K562 (cell line): ENCODE data around the gene TCF3. TPM values are rescaled to one million over a fixed set of nuclear protein-coding genes. Genes with fewer than 3 reads are reported as not detected.
A peak's percentile ranks its signal among the peaks of the same experiment; 100 is the strongest.

Source experiments
- ATAC-seq: fragments of 200-7000 bp; cut with Tn5 transposase; 3 replicates; pipeline ENCODE4 v1.9.1; 2020; ENCODE audit warnings: moderate library complexity
- BruUV-seq: library from RNA; stranded (reverse); fragments of 400-500 nt; replicated peaks from 2 replicates; lab custom pipeline; 2021; lab: Mats Ljungman, UMichigan
- CTCF ChIA-PET: fragments of 300-600 bp; formaldehyde crosslinking; extraction: SDS; loops from one replicate; lab custom pipeline; 2021; ENCODE audit warnings: low intra/inter-chr PET ratio; lab: Yijun Ruan, JAX
- POLR2A ChIA-PET: fragments of 300-600, 350-650 bp; sonication (Branson Sonifier 250); formaldehyde crosslinking; extraction: SDS; loops from one replicate; lab custom pipeline; 2021; ENCODE audit warnings: antibody characterized with exemption, inconsistent platforms; lab: Yijun Ruan, JAX
- DNase-seq, 4 experiments: peaks; one replicate each; pipeline versions ENCODE4 v3.0.0 to v3.0.0-alpha.2; 2011 to 2018; ENCODE audit warnings: low spot score in 3 of 4, mixed read lengths in 3 of 4; ENCODE audit errors: extremely low read depth in 1 of 4
- FAIRE-seq: peaks from 2 replicates; lab custom pipeline; 2011; peaks lifted over from hg19 to GRCh38; lab: Jason Lieb, UNC
- H2AFZ ChIP-seq: 2 replicates; pipeline ENCODE4 v1.6.0; 2011; ENCODE audit warnings: low read depth, low read length, control low read depth, inconsistent platforms
- H3K27ac ChIP-seq: fragments of 200-600 bp; 3 replicates; pipeline ENCODE4 v1.8.0; 2011; ENCODE audit warnings: low read depth, mild to moderate bottlenecking, control low read depth, inconsistent platforms, low read length, moderate library complexity, mixed read lengths; ENCODE audit errors: extremely low read depth
- H3K27me3 ChIP-seq, 2 experiments: fragments of 300-600 bp in 1 of 2; 2 replicates in 1 of 2; 3 replicates in 1 of 2; pipeline versions ENCODE4 v1.6.0 to v1.8.0; 2011; ENCODE audit warnings: inconsistent platforms in 2 of 2, low read length in 2 of 2, mild to moderate bottlenecking in 1 of 2, mixed read lengths in 1 of 2, moderate library complexity in 1 of 2; ENCODE audit not compliant: control insufficient read depth in 2 of 2, insufficient read depth in 2 of 2
- H3K36me3 ChIP-seq: fragments of 300-600 bp; 3 replicates; pipeline ENCODE4 v1.8.0; 2011; ENCODE audit warnings: mild to moderate bottlenecking, low read length, inconsistent platforms; ENCODE audit not compliant: control insufficient read depth, insufficient read depth
- H3K4me1 ChIP-seq, 2 experiments: fragments of 200-600 bp in 1 of 2; replicated peaks in 1 of 2; 2 replicates in 1 of 2; 3 replicates in 1 of 2; pipeline versions ENCODE4 v1.5.1 to v1.8.0; 2011; ENCODE audit warnings: inconsistent platforms in 2 of 2, low read length in 2 of 2, mild to moderate bottlenecking in 1 of 2, mixed read lengths in 1 of 2, moderate library complexity in 1 of 2; ENCODE audit not compliant: control insufficient read depth in 2 of 2, insufficient read depth in 2 of 2
- H3K4me2 ChIP-seq: 2 replicates; pipeline ENCODE4 v1.6.1; 2011; ENCODE audit warnings: low read length, control low read depth, inconsistent platforms, mixed read lengths; ENCODE audit not compliant: insufficient read depth
- H3K4me3 ChIP-seq: fragments of 200-600 bp; sonication (generic), shearing (Covaris generic); 2 replicates; pipeline ENCODE4 v1.5.1; 2016; ENCODE audit warnings: control low read depth, inconsistent platforms
- H3K79me2 ChIP-seq: fragments of 200-600 bp; 3 replicates; pipeline ENCODE4 v1.8.0; 2011; ENCODE audit warnings: low read length, inconsistent platforms; ENCODE audit not compliant: control insufficient read depth, insufficient read depth
- H3K9ac ChIP-seq, 2 experiments: 2 replicates each; pipeline versions ENCODE4 v1.6.0 to v1.6.1; 2011; ENCODE audit warnings: low read depth in 2 of 2, low read length in 2 of 2, control low read depth in 1 of 2, inconsistent platforms in 1 of 2, mild to moderate bottlenecking in 1 of 2, mixed read lengths in 1 of 2; ENCODE audit not compliant: insufficient read depth in 1 of 2
- H3K9me1 ChIP-seq: one replicate; pipeline ENCODE4 v1.6.0; 2011; ENCODE audit warnings: inconsistent platforms, mild to moderate bottlenecking, low read length, moderate library complexity; ENCODE audit not compliant: control insufficient read depth, insufficient read depth
- H3K9me3 ChIP-seq: replicated peaks from 2 replicates; pipeline ENCODE4 v1.5.1; 2011; ENCODE audit warnings: low read depth, low read length, inconsistent platforms; ENCODE audit not compliant: control insufficient read depth, insufficient read depth
- H4K20me1 ChIP-seq: replicated peaks from 2 replicates; pipeline ENCODE4 v1.6.1; 2011; ENCODE audit warnings: low read length, inconsistent platforms, mixed read lengths; ENCODE audit not compliant: control insufficient read depth, insufficient read depth
- ARID2 ChIP-seq: fragments of 450-650 bp; IDR thresholded peaks from 2 replicates; pipeline ENCODE4 v1.6.1; 2017; ENCODE audit warnings: antibody characterized with exemption, mild to moderate bottlenecking
- BHLHE40 ChIP-seq: IDR thresholded peaks from 2 replicates; pipeline ENCODE4 v1.6.1; 2011; ENCODE audit warnings: low read length, improper control_type of control experiment
- CBX2 ChIP-seq: fragments of 200-600 bp; sonication (generic); IDR thresholded peaks from one replicate; pipeline ENCODE4 v1.6.1; 2012; ENCODE audit warnings: mild to moderate bottlenecking, low read length, inconsistent platforms; ENCODE audit not compliant: insufficient read depth, poor library complexity, severe bottlenecking
- DPF2 ChIP-seq: fragments of 450-650 bp; IDR thresholded peaks from 2 replicates; pipeline ENCODE4 v1.6.1; 2016
- EWSR1 ChIP-seq: fragments of 450-650 bp; IDR thresholded peaks from 2 replicates; pipeline ENCODE4 v1.6.1; 2018; ENCODE audit warnings: borderline replicate concordance, mild to moderate bottlenecking, low read depth, moderate library complexity; ENCODE audit not compliant: partially characterized antibody
- FUS ChIP-seq: fragments of 200-400 bp; formaldehyde crosslinking; optimal IDR thresholded peaks from 2 replicates; pipeline ENCODE3; 2017; ENCODE audit warnings: low read depth, low read length
- HLTF ChIP-seq: fragments of 450-650 bp; IDR thresholded peaks from 2 replicates; pipeline ENCODE4 v1.6.1; 2016
- KLF16 ChIP-seq: IDR thresholded peaks from 2 replicates; pipeline ENCODE4 v1.6.1; 2016; ENCODE audit warnings: antibody characterized with exemption
- LARP7 ChIP-seq: fragments of 450-650 bp; IDR thresholded peaks from 2 replicates; pipeline ENCODE4 v1.6.1; 2016
- ZFP36 ChIP-seq: fragments of 150-350 bp; IDR thresholded peaks from 2 replicates; pipeline ENCODE4 v1.6.1; 2018; ENCODE audit warnings: low read length, low read depth; ENCODE audit not compliant: partially characterized antibody
- ZNF512 ChIP-seq: IDR thresholded peaks from 2 replicates; pipeline ENCODE4 v1.6.1; 2016; ENCODE audit warnings: missing genetic modification characterization, missing compliant biosample characterization
- ZNF695 ChIP-seq: fragments of 450-650 bp; formaldehyde crosslinking; IDR thresholded peaks from 2 replicates; pipeline ENCODE4 v1.4.0; 2020; ENCODE audit warnings: mild to moderate bottlenecking, moderate library complexity
- WGBS: fragments of 100-300 bp; shearing (Covaris generic); methylation state at CpG from one replicate; pipeline ENCODE4 v1.1.6; 2016; ENCODE audit warnings: low coverage, mixed read lengths; ENCODE audit not compliant: insufficient coverage; ENCODE audit errors: missing lambda C conversion rate; 5-methylcytosine and 5-hydroxymethylcytosine counted together
- in situ Hi-C: fragments of 300-500 bp; cut with MboI; formaldehyde crosslinking; loops from 4 replicates; pipeline ENCODE4 v1.15.0; 2018; ENCODE audit warnings: inconsistent platforms, mixed read lengths
- intact Hi-C: fragments of 100-400 bp; cut with micrococcal nuclease; formaldehyde crosslinking; loops from 2 replicates; pipeline ENCODE4 v1.14.2; 2022
- polyA plus RNA-seq, 8 experiments: library from polyadenylated mRNA; depleted of rRNA in 4 of 8; stranded (reverse) in 5 of 8; unstranded in 3 of 8; fragments of >200 nt; fragmentation: Nextera tagmentation in 2 of 8; fragmentation: Illumina TruSeq in 1 of 8; extraction: Ambion mirVana in 2 of 8; extraction: Trizol in 1 of 8; gene quantifications; 2 replicates each; pipeline versions ENCODE4 v1.2.1 to v1.2.3, GENCODE V29; 2011 to 2014; ENCODE audit warnings: inconsistent platforms in 1 of 8, missing spikeins in 1 of 8
- total RNA-seq, 7 experiments: library from RNA; depleted of rRNA in 6 of 7; stranded (reverse); fragments of >200 nt in 6 of 7; fragmentation: Illumina TruSeq in 2 of 7; extraction: Trizol in 2 of 7; gene quantifications; 2 replicates each; pipeline versions ENCODE4 v1.2.1 to v1.2.3, GENCODE V29; 2011 to 2021; ENCODE audit warnings: low replicate concordance in 1 of 7
- TF ChIP-seq, protein P1 (sequence below): sonication (generic); formaldehyde crosslinking; IDR thresholded peaks from 2 replicates; pipeline ENCODE4 v1.8.0; 2023; ENCODE audit warnings: mild to moderate bottlenecking, missing genetic modification reagents
- TF ChIP-seq, protein P2 (sequence below), 2 experiments: fragments of 450-650 bp; IDR thresholded peaks; 2 replicates each; pipeline ENCODE4 v1.6.1; 2016
- TF ChIP-seq, protein P3 (sequence below): fragments of 200-800 bp; sonication (Bioruptor generic); IDR thresholded peaks from 2 replicates; pipeline ENCODE4 v1.6.1; 2017; ENCODE audit warnings: missing genetic modification characterization, missing compliant biosample characterization

Gene TCF3
- total and polyA plus RNA-seq, 9 of the 15 experiments (the other 6 are each of a cell fraction or from before 2014, with no cell fraction given): 5.6 to 259 (median 84.0) TPM

- BruUV-seq: no TSS peak
- no peak overlapping the region for H3K27ac ChIP-seq
- H3K4me2 ChIP-seq: no peak overlapping the region
- ChIA-PET POLR2A (no interaction called here), CTCF (interaction anchor here (0.6 kb wide), 1 partner anchor 155 kb away, joined by 3 read pairs; no protein-coding TSS in a partner anchor)
- H4K20me1 ChIP-seq: no peaks in the 10 kb centered on the region
- WGBS: 14% methylated on average over 2 of the region's 2 CpGs
- no peaks in the 10 kb centered on the region; the same call in 2 of the 3 replicates for H3K36me3 ChIP-seq
- H3K27me3 ChIP-seq: no peaks in the 10 kb centered on the region
- no peaks in the 10 kb centered on the region for H3K9me3 ChIP-seq
- in situ Hi-C loops (no loop called here), intact Hi-C loops (no loop called here)
- peak overlapping the region in 1 of 2 experiments; percentile 82; a peak in 2 of 4 replicates for H3K9ac ChIP-seq
- H3K9me1 ChIP-seq: peaks cover 4% of the 10 kb centered on the region
- H3K4me1 ChIP-seq: peaks cover 10 to 52% of the 10 kb centered on the region in 2 experiments; a peak in 4 of 5 replicates
- no peak overlapping the region for H3K4me3 ChIP-seq
- H3K79me2 ChIP-seq: no peaks in the 10 kb centered on the region
- no peak for ATAC-seq
- FAIRE-seq: peak; percentile 90
- DNase-seq: no peak
- peak overlapping the region; percentile 57 for H2AFZ ChIP-seq
- TF ChIP-seq ZNF512 (tag) (peak; percentile 28), HLTF (no peak), ZNF695 (CRISPR knock-in tag) (no peak), LARP7 (peak; percentile 64; the same call in 1 of the 2 replicates), DPF2 (peak; percentile 22; the same call in 1 of the 2 replicates), ARID2 (0 out of 2 replicates have a peak, but pooled peaks have one; percentile 9), CBX2 (no peak), KLF16 (no peak), ZFP36 (no peak), BHLHE40 (no peak), EWSR1 (no peak), FUS (no peak)
- TF ChIP-seq, protein P1, sequence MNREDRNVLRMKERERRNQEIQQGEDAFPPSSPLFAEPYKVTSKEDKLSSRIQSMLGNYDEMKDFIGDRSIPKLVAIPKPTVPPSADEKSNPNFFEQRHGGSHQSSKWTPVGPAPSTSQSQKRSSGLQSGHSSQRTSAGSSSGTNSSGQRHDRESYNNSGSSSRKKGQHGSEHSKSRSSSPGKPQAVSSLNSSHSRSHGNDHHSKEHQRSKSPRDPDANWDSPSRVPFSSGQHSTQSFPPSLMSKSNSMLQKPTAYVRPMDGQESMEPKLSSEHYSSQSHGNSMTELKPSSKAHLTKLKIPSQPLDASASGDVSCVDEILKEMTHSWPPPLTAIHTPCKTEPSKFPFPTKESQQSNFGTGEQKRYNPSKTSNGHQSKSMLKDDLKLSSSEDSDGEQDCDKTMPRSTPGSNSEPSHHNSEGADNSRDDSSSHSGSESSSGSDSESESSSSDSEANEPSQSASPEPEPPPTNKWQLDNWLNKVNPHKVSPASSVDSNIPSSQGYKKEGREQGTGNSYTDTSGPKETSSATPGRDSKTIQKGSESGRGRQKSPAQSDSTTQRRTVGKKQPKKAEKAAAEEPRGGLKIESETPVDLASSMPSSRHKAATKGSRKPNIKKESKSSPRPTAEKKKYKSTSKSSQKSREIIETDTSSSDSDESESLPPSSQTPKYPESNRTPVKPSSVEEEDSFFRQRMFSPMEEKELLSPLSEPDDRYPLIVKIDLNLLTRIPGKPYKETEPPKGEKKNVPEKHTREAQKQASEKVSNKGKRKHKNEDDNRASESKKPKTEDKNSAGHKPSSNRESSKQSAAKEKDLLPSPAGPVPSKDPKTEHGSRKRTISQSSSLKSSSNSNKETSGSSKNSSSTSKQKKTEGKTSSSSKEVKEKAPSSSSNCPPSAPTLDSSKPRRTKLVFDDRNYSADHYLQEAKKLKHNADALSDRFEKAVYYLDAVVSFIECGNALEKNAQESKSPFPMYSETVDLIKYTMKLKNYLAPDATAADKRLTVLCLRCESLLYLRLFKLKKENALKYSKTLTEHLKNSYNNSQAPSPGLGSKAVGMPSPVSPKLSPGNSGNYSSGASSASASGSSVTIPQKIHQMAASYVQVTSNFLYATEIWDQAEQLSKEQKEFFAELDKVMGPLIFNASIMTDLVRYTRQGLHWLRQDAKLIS (CRISPR knock-in tag): no peak
- TF ChIP-seq, protein P2, sequence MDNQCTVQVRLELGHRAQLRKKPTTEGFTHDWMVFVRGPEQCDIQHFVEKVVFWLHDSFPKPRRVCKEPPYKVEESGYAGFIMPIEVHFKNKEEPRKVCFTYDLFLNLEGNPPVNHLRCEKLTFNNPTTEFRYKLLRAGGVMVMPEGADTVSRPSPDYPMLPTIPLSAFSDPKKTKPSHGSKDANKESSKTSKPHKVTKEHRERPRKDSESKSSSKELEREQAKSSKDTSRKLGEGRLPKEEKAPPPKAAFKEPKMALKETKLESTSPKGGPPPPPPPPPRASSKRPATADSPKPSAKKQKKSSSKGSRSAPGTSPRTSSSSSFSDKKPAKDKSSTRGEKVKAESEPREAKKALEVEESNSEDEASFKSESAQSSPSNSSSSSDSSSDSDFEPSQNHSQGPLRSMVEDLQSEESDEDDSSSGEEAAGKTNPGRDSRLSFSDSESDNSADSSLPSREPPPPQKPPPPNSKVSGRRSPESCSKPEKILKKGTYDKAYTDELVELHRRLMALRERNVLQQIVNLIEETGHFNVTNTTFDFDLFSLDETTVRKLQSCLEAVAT (IDR thresholded peaks at IDR 0.05): 0 out of 4 replicates have a peak, but pooled peaks of 1 of the 2 experiments have one; percentile 55
- TF ChIP-seq, protein P3, sequence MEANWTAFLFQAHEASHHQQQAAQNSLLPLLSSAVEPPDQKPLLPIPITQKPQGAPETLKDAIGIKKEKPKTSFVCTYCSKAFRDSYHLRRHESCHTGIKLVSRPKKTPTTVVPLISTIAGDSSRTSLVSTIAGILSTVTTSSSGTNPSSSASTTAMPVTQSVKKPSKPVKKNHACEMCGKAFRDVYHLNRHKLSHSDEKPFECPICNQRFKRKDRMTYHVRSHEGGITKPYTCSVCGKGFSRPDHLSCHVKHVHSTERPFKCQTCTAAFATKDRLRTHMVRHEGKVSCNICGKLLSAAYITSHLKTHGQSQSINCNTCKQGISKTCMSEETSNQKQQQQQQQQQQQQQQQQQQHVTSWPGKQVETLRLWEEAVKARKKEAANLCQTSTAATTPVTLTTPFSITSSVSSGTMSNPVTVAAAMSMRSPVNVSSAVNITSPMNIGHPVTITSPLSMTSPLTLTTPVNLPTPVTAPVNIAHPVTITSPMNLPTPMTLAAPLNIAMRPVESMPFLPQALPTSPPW (CRISPR knock-in tag): no peak
Observed at GRCh38 chr19:1668048-1668485, 15.7 kb upstream of the TCF3 start.
